GM12865 (cell line): ENCODE data around the gene BRD1.
"Not testable (repeated sequence)": the region's sequence is repeated elsewhere in the genome, so short reads cannot be mapped to it uniquely, and the experiment has no call there.

Experiments
- DNase-seq: peaks from one replicate; pipeline ENCODE4 v3.0.0; 2010; ENCODE audit warnings: low read depth
- H3K4me3 ChIP-seq: 2 replicates; pipeline ENCODE4 v1.5.1; 2011; ENCODE audit warnings: mild to moderate bottlenecking, low read depth, low read length, control low read depth
- TF ChIP-seq, protein P1 (sequence below): IDR thresholded peaks from 2 replicates; pipeline ENCODE4 v1.5.1; 2011; ENCODE audit warnings: low read length, control low read depth, low read depth, inconsistent platforms; ENCODE audit not compliant: insufficient read depth; ENCODE audit errors: missing control alignments

Gene BRD1

DNA sequence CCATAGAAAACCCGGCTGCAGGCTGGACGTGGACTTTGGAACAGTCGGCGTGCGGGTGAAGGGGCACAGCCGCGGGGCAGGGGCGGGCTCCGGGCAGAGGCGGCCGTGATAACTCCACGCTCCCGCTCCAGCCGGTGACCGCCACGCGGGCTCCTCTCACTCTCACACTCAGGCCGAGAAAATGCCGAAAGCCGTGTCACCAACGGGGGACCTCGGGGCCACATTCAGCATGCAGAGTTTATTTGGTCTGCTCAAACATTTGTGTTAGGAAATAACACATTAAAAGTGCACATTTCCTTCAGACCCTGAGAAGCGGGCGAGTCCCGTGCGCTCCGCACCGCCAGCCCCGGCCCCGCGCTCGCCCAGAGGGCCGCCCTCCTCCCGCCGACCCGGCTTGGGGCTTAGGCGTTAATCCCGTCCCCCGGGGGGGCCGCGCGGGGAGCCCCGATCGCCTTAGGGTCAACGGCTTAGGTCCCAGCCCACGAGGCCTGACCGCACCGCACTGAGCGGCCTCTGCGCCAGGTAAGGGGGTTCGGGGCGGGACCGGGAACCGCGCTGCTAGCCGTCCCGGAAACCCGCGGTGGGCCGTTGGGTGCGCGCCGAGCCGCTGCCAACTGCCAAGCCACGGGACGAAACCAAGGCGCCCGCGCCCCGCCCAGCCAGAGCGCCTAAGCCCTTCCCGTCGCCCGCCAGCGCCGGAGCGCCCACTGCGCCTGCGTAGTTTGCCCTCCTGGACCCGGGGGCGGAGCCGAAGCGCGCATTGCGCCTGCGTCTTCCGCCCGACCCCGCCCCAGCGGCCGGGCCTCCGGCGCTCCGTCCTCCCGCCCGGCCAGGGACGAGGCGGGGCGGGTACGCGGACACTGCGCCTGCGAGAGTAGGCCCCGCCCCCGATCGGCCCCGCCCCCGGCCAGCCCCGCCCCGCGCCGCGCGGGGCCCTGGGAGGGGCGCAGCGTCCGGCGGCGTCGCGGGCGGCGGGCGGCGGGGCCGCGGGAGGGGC, 25.5 kb upstream of the BRD1 start, which contains the start of gene ZBED4:
Gene ZBED4, plus strand, starts transcription at position 947 of the 997 bp plus-strand sequence. CDS start 29,819 bp downstream, outside the sequence.
- TF ChIP-seq, protein P1, sequence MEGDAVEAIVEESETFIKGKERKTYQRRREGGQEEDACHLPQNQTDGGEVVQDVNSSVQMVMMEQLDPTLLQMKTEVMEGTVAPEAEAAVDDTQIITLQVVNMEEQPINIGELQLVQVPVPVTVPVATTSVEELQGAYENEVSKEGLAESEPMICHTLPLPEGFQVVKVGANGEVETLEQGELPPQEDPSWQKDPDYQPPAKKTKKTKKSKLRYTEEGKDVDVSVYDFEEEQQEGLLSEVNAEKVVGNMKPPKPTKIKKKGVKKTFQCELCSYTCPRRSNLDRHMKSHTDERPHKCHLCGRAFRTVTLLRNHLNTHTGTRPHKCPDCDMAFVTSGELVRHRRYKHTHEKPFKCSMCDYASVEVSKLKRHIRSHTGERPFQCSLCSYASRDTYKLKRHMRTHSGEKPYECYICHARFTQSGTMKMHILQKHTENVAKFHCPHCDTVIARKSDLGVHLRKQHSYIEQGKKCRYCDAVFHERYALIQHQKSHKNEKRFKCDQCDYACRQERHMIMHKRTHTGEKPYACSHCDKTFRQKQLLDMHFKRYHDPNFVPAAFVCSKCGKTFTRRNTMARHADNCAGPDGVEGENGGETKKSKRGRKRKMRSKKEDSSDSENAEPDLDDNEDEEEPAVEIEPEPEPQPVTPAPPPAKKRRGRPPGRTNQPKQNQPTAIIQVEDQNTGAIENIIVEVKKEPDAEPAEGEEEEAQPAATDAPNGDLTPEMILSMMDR, result no peak
- peak within 1 kb of the TSS; percentile 83 for H3K4me3 ChIP-seq
- DNase-seq, result peak; percentile 98

DNA sequence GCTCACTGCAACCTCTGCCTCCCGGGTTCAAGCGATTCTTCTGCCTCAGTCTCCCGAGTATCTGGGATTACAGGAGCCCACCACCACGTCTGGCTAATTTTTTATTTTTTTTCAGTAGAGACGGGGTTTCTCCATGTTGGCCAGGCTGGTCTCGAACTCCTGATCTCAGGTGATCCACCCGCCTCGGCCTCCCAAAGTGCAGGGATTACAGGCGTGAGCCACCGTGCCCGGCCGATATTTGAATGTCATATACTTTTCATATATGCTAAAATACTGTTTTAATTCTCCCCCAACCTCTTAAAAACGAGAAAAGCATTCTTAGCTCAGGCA, 24.9 kb upstream of the BRD1 start:
- H3K4me3 ChIP-seq, result peak overlapping the region; percentile 83
- DNase-seq, result not testable (repeated sequence)

DNA sequence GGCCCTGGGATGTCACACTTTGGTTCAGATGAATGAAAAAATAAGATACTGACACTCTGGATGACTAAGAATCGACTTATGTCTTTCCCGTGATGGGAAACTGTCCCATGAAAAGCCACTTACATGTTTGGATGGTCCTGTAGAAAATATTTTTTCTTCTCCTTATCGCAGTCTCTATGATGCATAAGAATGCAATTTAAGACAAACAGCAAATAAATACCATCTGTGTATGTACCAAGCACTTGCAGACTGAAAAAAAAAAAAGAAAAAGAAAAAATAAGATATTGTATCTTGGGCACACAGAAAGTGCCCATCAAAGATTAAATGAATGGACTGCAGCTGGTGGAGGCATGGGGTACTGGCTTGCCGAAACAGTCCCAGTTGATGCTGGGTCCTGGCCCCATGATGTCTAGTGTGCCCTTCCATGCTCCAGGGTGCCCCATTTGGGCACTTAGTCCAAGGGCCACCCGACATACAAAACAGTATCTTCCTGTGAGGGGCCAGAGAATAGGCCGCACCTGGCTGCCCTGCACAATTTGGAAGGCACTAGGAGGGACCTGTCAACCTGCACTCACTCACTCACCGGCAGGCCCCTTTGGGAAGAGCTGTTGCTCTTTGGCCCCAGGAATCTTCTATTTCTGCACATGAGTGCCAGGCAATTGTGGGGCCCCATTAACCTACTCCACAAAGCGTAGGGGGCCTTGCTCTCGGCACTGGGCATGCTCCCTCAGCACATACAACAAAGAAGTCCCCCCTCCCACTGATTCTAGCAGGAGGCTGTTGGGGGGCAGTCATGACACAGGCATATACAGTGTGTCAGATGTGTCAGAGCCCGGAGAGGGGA, 23.5 kb upstream of the BRD1 start:
- H3K4me3 ChIP-seq, result no peak overlapping the region
- no peak for DNase-seq
- TF ChIP-seq, protein P1, result no peak

DNA sequence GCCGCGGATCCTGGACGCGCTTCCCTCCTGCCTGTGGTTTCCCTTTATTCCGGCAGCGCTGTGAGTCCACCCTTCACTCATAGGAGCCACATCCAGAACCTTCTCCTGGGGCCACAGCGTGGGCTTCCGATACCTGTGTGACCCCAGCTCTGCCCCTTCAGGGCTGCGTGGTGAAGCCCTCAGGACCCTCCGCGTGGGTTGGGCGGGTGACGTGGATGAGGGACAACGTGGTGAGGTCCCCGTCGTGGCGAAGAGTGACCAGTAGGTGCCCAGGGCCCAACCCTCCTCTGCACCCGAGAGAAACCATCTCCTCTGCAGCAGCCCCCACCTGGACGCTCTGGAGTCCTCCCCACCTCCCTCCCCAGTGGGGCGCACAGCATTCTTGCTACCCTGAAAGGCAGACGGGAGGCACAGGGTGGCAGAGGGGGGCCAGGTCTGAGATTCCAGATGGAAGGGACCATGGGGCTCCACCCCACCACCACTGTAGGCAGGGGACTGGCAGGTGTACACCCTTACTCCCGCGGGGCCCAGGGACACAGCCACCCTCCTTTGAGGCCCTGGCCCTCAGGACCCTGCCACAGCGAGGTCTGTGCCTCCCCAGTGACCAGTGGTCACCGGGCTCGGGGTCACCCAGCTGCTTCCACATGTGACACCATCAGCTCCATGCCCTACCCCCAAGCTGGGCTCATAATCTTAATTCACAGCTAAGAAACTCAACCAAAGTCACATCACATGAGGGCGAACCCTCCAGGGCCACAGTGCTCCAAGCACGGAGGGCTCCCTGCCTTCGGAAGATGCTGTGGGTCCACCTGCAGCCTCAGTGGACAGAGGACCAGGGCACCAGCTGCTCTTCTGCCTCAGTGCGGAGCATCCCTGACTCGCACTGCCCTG, 22.6 kb upstream of the BRD1 start:
- TF ChIP-seq, protein P1, result no peak
- no peak overlapping the region for H3K4me3 ChIP-seq
- DNase-seq, result no peak

DNA sequence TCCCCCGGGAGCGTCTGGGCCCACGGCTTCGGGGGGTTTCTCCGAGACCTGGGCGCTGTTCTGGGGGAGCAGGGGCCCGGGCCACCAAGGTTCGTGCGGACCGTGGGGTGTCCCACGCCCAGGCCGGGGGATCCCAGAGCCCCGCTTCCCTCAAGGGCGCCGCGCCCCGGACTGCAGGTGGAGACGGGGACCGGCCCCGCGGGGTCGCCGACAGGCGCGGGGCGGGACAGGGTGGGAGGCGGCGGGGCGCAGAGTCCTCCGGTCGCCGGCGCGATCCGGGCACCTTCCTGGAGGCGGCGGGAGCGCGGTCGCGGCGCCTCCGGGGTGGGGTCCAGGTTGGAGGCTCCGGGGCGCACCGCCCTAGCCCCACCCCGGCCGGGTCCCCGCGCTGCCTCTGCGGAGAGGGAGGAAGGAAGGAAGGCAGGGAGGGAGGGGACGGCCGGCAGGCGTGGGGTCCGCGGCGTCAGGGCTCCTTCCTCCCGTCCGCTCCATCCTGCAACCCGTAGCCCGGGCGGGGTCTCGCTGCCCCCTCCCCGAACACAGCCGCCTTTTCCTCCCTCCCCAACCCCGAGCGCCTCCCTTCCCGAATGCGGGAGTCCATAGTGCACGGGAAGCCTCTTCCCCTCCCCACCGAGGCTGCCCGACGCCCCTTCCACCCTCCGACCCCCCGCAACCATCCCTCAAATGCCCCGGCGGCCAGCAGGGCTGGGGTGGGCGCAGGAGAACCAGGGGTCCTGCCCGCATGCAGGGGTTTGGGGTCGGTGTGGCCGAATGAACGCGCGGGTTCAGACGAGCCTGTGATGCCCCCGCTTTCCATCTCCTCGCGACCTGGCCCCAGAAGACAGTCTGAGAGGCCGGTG, 21.7 kb upstream of the BRD1 start:
- no peak overlapping the region for H3K4me3 ChIP-seq
- no peak for DNase-seq
- TF ChIP-seq, protein P1, result no peak

DNA sequence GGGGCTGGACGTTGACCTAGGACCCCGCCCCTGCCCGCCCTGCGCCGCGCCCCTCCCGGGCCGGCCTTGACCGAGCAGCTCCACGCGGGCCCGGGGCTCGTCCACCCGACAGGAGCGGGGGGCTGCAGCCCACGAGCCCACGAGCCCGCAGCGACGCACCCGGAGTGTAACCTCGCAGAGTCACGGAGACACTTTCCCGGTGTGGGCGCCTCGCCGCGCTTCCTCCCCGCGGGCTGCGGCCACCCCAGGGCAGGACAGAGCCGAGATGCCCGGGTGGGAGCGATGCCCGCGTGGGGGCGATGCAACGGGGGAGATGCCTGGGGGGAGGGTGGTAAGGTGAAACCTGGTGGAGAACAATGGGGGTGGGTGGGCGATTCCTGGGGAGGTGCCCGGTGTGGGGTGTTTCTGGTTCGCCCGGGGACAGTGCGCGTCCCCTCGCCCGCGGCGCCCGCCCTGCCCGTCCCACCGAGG, 21.1 kb upstream of the BRD1 start:
- TF ChIP-seq, protein P1, result no peak
- DNase-seq, result no peak
- no peak overlapping the region for H3K4me3 ChIP-seq
